ENCODE measurements around the gene DNA2.

GRCh38 chr10:68440898-68441297, 30.9 kb downstream of the DNA2 start:
- no peak for TF ChIP-seq NBN (conservative IDR thresholded peaks at IDR 0.05)
- TF ChIP-seq POLR2AphosphoS5 (IDR thresholded peaks at IDR 0.05; ENCODE audit: low read depth, low read length), result no peak
- no peak for TF ChIP-seq KLF16 (CRISPR knock-in tag; IDR thresholded peaks at IDR 0.05)
- TF ChIP-seq CTCF (CRISPR knock-in tag; IDR thresholded peaks at IDR 0.05), result no peak
- no peak for TF ChIP-seq ATF1 (CRISPR knock-in tag; IDR thresholded peaks at IDR 0.05)
- TF ChIP-seq SMC3 (IDR thresholded peaks at IDR 0.05; ENCODE audit: low read length), result no peak

All from HepG2 (cell line).